B cell (primary cell): ENCODE measurements around the gene LYST. TPM values are rescaled to one million over a fixed set of nuclear protein-coding genes. Genes with fewer than 3 reads are reported as not detected.

ENCODE experiments used
- ATAC-seq: fragments of 200-7000 bp; cut with Tn5 transposase; one replicate; pipeline ENCODE4 v1.10.0; 2021; ENCODE audit warnings: low read depth, mild to moderate bottlenecking, moderate number of reproducible peaks, moderate library complexity
- CTCF ChIA-PET: fragments of 350-600 bp; sonication (Branson Sonifier 250); formaldehyde crosslinking; loops from one replicate; lab custom pipeline; 2021; ENCODE audit warnings: antibody characterized with exemption, inconsistent platforms; lab: Charles Lee
- POLR2A ChIA-PET: fragments of 350-600 bp; sonication (Branson Sonifier 250); formaldehyde crosslinking; loops from one replicate; lab custom pipeline; 2021; ENCODE audit warnings: antibody characterized with exemption; lab: Charles Lee
- DNase-seq: peaks from one replicate; pipeline ENCODE4 v3.0.0; 2013
- H2AFZ ChIP-seq: 2 replicates; pipeline ENCODE4 v1.6.1; 2012; ENCODE audit warnings: mild to moderate bottlenecking, low read depth, low read length; ENCODE audit not compliant: insufficient read depth, poor library complexity, severe bottlenecking
- H3K27ac ChIP-seq, 2 donors: 1 replicate in 1 of 2; 2 replicates in 1 of 2; pipeline ENCODE4 v1.5.1; 2012 to 2013; ENCODE audit warnings: low read length in 2 of 2, mild to moderate bottlenecking in 2 of 2, moderate library complexity in 1 of 2
- H3K27me3 ChIP-seq, 4 experiments: fragments of 200-600 bp in 1 of 4; sonication (generic) in 1 of 4; replicated peaks in 1 of 4; 1 replicate in 2 of 4; 2 replicates in 2 of 4; pipeline versions ENCODE4 v1.6.1 to v1.7.0; 2013 to 2016; ENCODE audit warnings: low read length in 3 of 4, mild to moderate bottlenecking in 2 of 4, mixed read lengths in 1 of 4, moderate library complexity in 1 of 4; ENCODE audit not compliant: insufficient read depth in 4 of 4, control insufficient read depth in 3 of 4; ENCODE audit errors: control extremely low read depth in 1 of 4
- H3K36me3 ChIP-seq, 2 experiments: replicated peaks in 1 of 2; 1 replicate in 1 of 2; 2 replicates in 1 of 2; pipeline versions ENCODE4 v1.6.1 to v1.7.1; 2013; ENCODE audit warnings: low read length in 1 of 2; ENCODE audit not compliant: insufficient read depth in 2 of 2, control insufficient read depth in 1 of 2; ENCODE audit errors: control extremely low read depth in 1 of 2, extremely low read depth in 1 of 2
- H3K4me1 ChIP-seq, 2 donors: fragments of 200-600 bp in 1 of 2; sonication (generic) in 1 of 2; 1 replicate in 1 of 2; 2 replicates in 1 of 2; pipeline versions ENCODE4 v1.5.1 to v1.6.1; 2013 to 2017; ENCODE audit warnings: low read length in 2 of 2; ENCODE audit not compliant: control insufficient read depth in 2 of 2, insufficient read depth in 2 of 2
- H3K4me2 ChIP-seq: replicated peaks from 2 replicates; pipeline ENCODE3; 2012; ENCODE audit warnings: mild to moderate bottlenecking, low read depth, low read length; ENCODE audit not compliant: poor library complexity, severe bottlenecking
- H3K4me3 ChIP-seq, 5 experiments: fragments of 200-600 bp in 1 of 5; sonication (generic) in 1 of 5; 1 replicate in 3 of 5; 2 replicates in 2 of 5; pipeline versions ENCODE4 v1.5.1 to v1.7.0; 2011 to 2016; ENCODE audit warnings: low read length in 4 of 5, mild to moderate bottlenecking in 4 of 5, low read depth in 2 of 5, control low read depth in 1 of 5, moderate library complexity in 1 of 5; ENCODE audit not compliant: insufficient read depth in 1 of 5; ENCODE audit errors: control extremely low read depth in 1 of 5, extremely low read depth in 1 of 5
- H3K79me2 ChIP-seq: fragments of 200-600 bp; sonication (generic); one replicate; pipeline ENCODE4 v1.6.0; 2016; ENCODE audit warnings: low read length; ENCODE audit not compliant: control insufficient read depth, insufficient read depth
- H3K9ac ChIP-seq: fragments of 200-600 bp; sonication (generic); 2 replicates; pipeline ENCODE4 v1.6.1; 2017; ENCODE audit warnings: mild to moderate bottlenecking, low read length, moderate library complexity
- H3K9me3 ChIP-seq, 3 donors: one replicate each; pipeline versions ENCODE4 v1.6.1 to v1.7.1; 2013; ENCODE audit warnings: low read length in 2 of 3; ENCODE audit not compliant: control insufficient read depth in 2 of 3, insufficient read depth in 1 of 3; ENCODE audit errors: control extremely low read depth in 1 of 3
- H4K20me1 ChIP-seq: 2 replicates; pipeline ENCODE4 v1.6.0; 2012; ENCODE audit warnings: mild to moderate bottlenecking, low read length; ENCODE audit not compliant: insufficient read depth, control insufficient read depth, poor library complexity, severe bottlenecking
- H3K27ac Mint-ChIP-seq: one replicate; pipeline ENCODE4 v1.8.0; 2021; ENCODE audit warnings: mixed read lengths
- H3K27me3 Mint-ChIP-seq: one replicate; pipeline ENCODE4 v1.8.0; 2021; ENCODE audit warnings: mixed read lengths
- H3K4me1 Mint-ChIP-seq: one replicate; pipeline ENCODE4 v1.8.0; 2021; ENCODE audit warnings: mixed read lengths
- H3K4me3 Mint-ChIP-seq: one replicate; pipeline ENCODE4 v1.8.0; 2021; ENCODE audit warnings: mixed read lengths
- H3K9me3 Mint-ChIP-seq: one replicate; pipeline ENCODE4 v1.8.0; 2022; ENCODE audit warnings: mixed read lengths; ENCODE audit not compliant: insufficient read depth
- CTCF ChIP-seq: fragments of 200-600 bp; IDR thresholded peaks from one replicate; pipeline ENCODE4 v1.8.0; 2022; ENCODE audit warnings: antibody characterized with exemption, mild to moderate bottlenecking
- EZH2 ChIP-seq: IDR thresholded peaks from 2 replicates; pipeline ENCODE4 v1.6.1; 2012; ENCODE audit warnings: borderline replicate concordance, low read depth, mild to moderate bottlenecking, moderate library complexity, low read length; ENCODE audit not compliant: insufficient read depth, poor library complexity, severe bottlenecking
- WGBS: methylation state at CpG from one replicate; pipeline ENCODE4 v1.1.5; 2013; ENCODE audit warnings: missing lambda C conversion rate; ENCODE audit not compliant: insufficient coverage; 5-methylcytosine and 5-hydroxymethylcytosine counted together
- intact Hi-C: fragments of 100-400 bp; cut with micrococcal nuclease; formaldehyde crosslinking; loops from one replicate; pipeline ENCODE4 v1.10.0; 2022
- polyA plus RNA-seq: library from polyadenylated mRNA; depleted of rRNA; stranded (reverse); fragments of >200 nt; gene quantifications from 2 replicates; pipeline ENCODE4 v1.2.3, GENCODE V29; 2012
- total RNA-seq, 2 donors: library from RNA; stranded (reverse); fragments of 120-200 nt in 1 of 2; gene quantifications; 1 replicate in 1 of 2; 2 replicates in 1 of 2; pipeline versions ENCODE4 v1.2.3 to v1.2.4, GENCODE V29; 2013 to 2022

LYST gene
- total and polyA plus RNA-seq, 2 donors (not counting 1 experiment from before 2014, with no cell fraction given) = 50.4 to 120 TPM

GRCh38 chr1:235709018-235709417 lies 157.7 kb downstream of the LYST start:
- Histone ChIP-seq H3K9ac (no peak overlapping the region), H3K4me2 (no peak overlapping the region), H3K79me2 (no peaks in the 10 kb centered on the region), H3K36me3 (peaks cover 8 to 71% of the 10 kb centered on the region in 2 experiments), H3K27me3 (no peaks in the 10 kb centered on the region), H3K4me1 (no peaks in the 10 kb centered on the region), H2AFZ (no peak overlapping the region), H3K27ac (no peak overlapping the region), H3K9me3 (no peaks in the 10 kb centered on the region), H4K20me1 (no peaks in the 10 kb centered on the region), H3K4me3 (no peak overlapping the region)
- intact Hi-C loops = no loop called here
- ChIA-PET POLR2A (no interaction called here), CTCF (interaction anchor here (1.2 kb wide), 1 partner anchor 134 kb away, joined by 3 read pairs; no protein-coding TSS in a partner anchor)
- no peak for DNase-seq
- WGBS = no CpG with 5 or more reads among the region's 11 CpGs
- no peak for ATAC-seq
- TF ChIP-seq CTCF = no peak
- no peak for TF ChIP-seq EZH2
- Mint-ChIP-seq H3K27me3 (no peaks in the 10 kb centered on the region), H3K4me3 (no peak overlapping the region), H3K4me1 (no peaks in the 10 kb centered on the region), H3K9me3 (no peaks in the 10 kb centered on the region), H3K27ac (no peak overlapping the region)

- no peak overlapping the region for H3K9ac ChIP-seq
- H3K27ac ChIP-seq = no peak overlapping the region
- WGBS = 100% methylated on average over 3 of the region's 4 CpGs
- H3K4me3 ChIP-seq = no peak overlapping the region
- H3K27me3 ChIP-seq = no peaks in the 10 kb centered on the region
- H3K36me3 ChIP-seq = peaks cover 4 to 71% of the 10 kb centered on the region in 2 experiments
- Mint-ChIP-seq H3K4me1 (no peaks in the 10 kb centered on the region), H3K27me3 (no peaks in the 10 kb centered on the region), H3K27ac (no peak overlapping the region), H3K4me3 (no peak overlapping the region), H3K9me3 (no peaks in the 10 kb centered on the region)
- POLR2A ChIA-PET = no interaction called here
- CTCF ChIA-PET = no interaction called here
- H3K9me3 ChIP-seq = no peaks in the 10 kb centered on the region
- H2AFZ ChIP-seq = no peak overlapping the region
- ATAC-seq (no peak), DNase-seq (no peak)
- no peak for TF ChIP-seq EZH2
- no peak for TF ChIP-seq CTCF
- no peak overlapping the region for H3K4me2 ChIP-seq
- no peaks in the 10 kb centered on the region for H3K4me1 ChIP-seq
- no peaks in the 10 kb centered on the region for H4K20me1 ChIP-seq
- H3K79me2 ChIP-seq = no peaks in the 10 kb centered on the region
- intact Hi-C loops = no loop called here
Observed at GRCh38 chr1:235708390-235708962, 158.2 kb downstream of the LYST start.
